Right lobe of liver (tissue), 4 donors: Measurements from ENCODE around the gene PREX1.

Experiments used
- POLR2A ChIP-seq: fragments of 450-650 bp; IDR thresholded peaks from one replicate; pipeline ENCODE4 v1.6.1; 2017; ENCODE audit warnings: antibody characterized with exemption, mild to moderate bottlenecking
- TF ChIP-seq, protein P1 (sequence below), 4 donors: fragments of 200-600 bp in 3 of 4; fragments of 450-650 bp in 1 of 4; IDR thresholded peaks; one replicate each; pipeline versions ENCODE4 v1.5.1 to v1.8.0; 2016 to 2022; ENCODE audit warnings: antibody characterized with exemption in 4 of 4, mild to moderate bottlenecking in 2 of 4
- donor health status: DM: no; HTN: no; CAD: no.
- donor health status: DM: no; HTN: no; CAD: no.
- donor health status: DM: no; HTN: yes; CAD: no.

DNA sequence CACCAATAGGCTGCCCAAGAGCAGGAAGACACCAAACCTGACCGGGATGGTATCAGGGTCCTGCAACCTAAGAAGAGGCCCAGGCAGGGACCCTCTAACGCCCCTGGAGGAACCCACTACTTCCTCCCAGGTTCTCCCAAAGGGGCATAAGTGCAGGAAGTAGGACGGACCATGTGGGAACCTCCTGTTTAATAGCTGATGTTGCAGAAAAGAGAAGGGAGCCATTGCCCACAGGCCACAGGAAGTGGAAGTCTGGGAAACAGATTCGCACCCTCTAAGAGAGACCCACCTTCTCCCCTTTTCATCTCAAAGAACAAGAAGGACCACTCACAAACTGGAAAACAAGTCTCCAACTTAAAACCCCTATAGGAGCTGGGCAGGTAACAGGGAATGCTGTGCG, 18.1 kb downstream of the PREX1 start:
- TF ChIP-seq POLR2A: no peak
- TF ChIP-seq, protein P1, sequence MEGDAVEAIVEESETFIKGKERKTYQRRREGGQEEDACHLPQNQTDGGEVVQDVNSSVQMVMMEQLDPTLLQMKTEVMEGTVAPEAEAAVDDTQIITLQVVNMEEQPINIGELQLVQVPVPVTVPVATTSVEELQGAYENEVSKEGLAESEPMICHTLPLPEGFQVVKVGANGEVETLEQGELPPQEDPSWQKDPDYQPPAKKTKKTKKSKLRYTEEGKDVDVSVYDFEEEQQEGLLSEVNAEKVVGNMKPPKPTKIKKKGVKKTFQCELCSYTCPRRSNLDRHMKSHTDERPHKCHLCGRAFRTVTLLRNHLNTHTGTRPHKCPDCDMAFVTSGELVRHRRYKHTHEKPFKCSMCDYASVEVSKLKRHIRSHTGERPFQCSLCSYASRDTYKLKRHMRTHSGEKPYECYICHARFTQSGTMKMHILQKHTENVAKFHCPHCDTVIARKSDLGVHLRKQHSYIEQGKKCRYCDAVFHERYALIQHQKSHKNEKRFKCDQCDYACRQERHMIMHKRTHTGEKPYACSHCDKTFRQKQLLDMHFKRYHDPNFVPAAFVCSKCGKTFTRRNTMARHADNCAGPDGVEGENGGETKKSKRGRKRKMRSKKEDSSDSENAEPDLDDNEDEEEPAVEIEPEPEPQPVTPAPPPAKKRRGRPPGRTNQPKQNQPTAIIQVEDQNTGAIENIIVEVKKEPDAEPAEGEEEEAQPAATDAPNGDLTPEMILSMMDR (IDR thresholded peaks at IDR 0.05): no peak
